GM12872 (cell line): ENCODE measurements around the gene SLFN5.

ENCODE experiments used
- TF ChIP-seq, protein P1 (sequence below): IDR thresholded peaks from 3 replicates; pipeline ENCODE4 v1.5.1; 2011; ENCODE audit warnings: low read depth, mild to moderate bottlenecking, low read length, moderate library complexity; ENCODE audit not compliant: insufficient read depth

The SLFN5 gene

GRCh38 chr17:35236821-35237220, 6.1 kb upstream of the SLFN5 start:
- TF ChIP-seq, protein P1, sequence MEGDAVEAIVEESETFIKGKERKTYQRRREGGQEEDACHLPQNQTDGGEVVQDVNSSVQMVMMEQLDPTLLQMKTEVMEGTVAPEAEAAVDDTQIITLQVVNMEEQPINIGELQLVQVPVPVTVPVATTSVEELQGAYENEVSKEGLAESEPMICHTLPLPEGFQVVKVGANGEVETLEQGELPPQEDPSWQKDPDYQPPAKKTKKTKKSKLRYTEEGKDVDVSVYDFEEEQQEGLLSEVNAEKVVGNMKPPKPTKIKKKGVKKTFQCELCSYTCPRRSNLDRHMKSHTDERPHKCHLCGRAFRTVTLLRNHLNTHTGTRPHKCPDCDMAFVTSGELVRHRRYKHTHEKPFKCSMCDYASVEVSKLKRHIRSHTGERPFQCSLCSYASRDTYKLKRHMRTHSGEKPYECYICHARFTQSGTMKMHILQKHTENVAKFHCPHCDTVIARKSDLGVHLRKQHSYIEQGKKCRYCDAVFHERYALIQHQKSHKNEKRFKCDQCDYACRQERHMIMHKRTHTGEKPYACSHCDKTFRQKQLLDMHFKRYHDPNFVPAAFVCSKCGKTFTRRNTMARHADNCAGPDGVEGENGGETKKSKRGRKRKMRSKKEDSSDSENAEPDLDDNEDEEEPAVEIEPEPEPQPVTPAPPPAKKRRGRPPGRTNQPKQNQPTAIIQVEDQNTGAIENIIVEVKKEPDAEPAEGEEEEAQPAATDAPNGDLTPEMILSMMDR = no peak

DNA sequence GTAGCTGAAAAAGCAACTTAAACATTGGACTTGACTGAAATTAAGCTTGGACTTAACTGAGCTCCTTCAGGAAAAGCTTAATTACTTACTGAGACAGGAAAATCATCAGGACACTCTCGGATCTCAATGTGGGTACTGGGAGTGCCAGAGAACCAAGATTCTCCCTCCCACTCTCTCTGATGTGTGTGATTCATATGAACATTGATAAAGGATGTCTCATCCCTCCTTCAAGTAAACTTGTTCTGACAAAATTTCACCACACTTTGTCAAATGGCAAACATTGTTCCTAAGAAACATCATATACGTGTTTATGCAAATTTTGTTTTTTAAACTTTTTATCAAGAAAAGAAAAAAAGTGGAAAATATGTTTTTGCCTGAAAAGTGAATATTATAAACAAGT, 4.1 kb upstream of the SLFN5 start:
- TF ChIP-seq, protein P1 = no peak

DNA sequence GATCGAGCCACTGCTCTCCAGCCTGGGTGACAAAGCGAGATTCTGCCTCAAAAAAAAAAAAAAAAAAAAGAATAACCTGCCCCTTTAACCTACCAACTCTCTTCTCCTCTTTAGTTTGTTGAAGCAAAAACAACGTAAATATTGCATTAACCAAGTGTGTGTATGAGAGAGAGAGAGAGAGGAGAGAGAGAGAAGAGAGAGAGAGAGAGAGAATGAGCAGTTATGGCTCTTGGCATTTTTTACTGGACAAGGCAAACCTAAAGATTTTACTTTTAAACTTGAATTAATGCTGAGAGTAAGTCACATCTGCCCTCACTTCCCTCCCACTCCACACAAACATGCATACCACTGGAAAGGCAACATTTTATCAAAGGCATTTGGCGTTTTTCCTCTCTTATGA, 3.0 kb upstream of the SLFN5 start:
- TF ChIP-seq, protein P1 = no peak

DNA sequence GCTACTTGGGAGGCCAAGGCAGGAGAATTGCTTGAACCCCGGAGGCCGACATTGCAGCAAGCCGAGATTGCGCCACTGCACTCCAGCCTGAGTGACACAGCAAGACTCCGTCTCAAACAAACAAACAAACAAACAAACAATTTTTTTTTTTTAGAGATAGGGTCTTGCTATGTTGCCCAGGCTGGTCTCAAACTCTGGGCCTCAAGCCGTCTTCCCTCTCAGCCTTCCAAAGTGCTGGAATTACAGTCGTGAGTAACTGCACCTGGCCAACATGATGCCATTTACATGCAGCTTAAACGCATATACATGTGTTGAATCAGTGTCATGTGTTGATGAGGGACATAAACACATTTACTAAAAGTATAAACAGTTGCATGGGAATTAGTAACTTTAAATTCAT, 2.0 kb upstream of the SLFN5 start:
- TF ChIP-seq, protein P1 = no peak

GRCh38 chr17:35241520-35241919, 1.4 kb upstream of the SLFN5 start:
- TF ChIP-seq, protein P1 = no peak

DNA sequence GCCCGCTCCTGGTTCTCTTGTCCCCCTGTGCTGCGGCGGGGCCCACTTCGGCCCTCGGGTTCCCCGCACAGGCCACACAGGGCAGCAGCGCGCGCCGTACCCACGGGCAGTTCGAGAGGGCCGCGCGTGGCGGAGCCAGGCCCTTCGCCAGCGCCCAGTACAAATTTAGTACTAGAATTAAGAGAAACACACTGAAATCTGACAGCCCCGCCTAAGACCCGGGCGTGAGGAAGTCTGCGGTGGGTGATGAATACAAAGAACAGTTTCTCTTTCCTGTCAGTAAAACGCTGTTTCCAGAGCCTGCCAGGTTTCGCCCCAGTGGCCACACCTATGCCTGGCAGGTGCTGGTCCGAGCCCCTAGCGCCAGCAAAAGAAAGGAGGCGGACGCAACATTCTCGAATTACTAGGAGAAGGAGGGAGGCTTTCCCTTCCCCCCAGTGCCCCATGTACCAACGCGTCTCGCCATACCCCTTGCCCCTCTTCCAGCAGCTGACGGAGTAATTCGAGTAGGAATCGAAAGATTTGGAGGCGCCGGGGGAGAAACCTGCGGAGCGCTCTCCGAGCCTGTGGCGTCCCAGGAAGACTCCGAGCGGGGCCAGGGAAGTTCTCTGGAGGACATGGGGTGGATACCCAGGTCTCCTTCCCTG, 591 bp upstream of the SLFN5 start:
- TF ChIP-seq, protein P1 = peak; percentile 64

DNA sequence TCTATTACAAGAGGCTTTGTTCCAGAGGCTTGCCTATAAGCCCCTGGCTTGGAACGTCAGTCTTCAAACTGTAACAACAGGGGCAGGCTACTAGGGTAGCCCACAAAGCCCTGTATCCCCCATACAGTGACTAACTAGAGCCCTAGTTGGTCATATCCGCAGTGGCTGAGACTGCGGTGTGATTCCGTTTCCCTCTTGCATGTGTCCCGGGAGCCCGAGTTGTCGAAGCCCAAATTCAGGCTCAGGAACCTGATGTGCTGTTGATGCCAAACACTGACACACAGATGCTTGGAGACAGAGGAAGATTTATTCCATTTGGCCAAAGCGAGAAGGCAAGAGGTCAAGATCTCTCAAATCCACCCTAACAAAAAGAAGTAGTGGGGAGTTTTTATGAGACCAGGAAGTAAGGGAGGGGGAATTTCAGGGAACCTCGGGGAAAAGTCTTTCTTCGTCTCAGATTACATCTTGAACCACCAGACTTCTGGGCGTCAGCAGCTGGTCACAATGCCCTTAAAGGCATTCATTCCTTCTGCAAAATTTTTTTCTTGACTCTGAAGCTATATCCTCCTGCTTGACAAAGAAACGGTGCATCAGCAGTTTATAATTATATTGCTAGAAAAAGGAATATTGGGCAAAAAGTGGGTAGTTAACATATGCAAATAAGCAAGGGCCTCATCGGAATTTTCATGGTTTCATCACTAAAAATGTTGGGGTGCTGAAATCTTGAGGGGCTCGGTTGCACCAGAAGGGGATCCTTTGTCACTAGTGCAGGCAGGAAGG, 879 bp downstream of the SLFN5 start:
- TF ChIP-seq, protein P1 = no peak
